Ishikawa (cell line): ENCODE measurements around the gene IL17RA.

ENCODE experiments used
- CEBPB ChIP-seq: IDR thresholded peaks from 2 replicates; pipeline ENCODE4 v1.6.1; 2012
- CREB1 ChIP-seq: IDR thresholded peaks from 2 replicates; pipeline ENCODE4 v1.6.1; 2012; ENCODE audit warnings: low read depth
- EGR1 ChIP-seq: IDR thresholded peaks from 2 replicates; pipeline ENCODE4 v1.6.1; 2012
- EP300 ChIP-seq: IDR thresholded peaks from 2 replicates; pipeline ENCODE4 v1.6.1; 2012; ENCODE audit warnings: borderline replicate concordance
- FOXM1 ChIP-seq: IDR thresholded peaks from 2 replicates; pipeline ENCODE4 v1.6.1; 2012; ENCODE audit warnings: low read depth, borderline replicate concordance
- MAX ChIP-seq: IDR thresholded peaks from 2 replicates; pipeline ENCODE4 v1.6.1; 2012
- NFIC ChIP-seq: IDR thresholded peaks from 2 replicates; pipeline ENCODE4 v1.6.1; 2012
- RAD21 ChIP-seq: IDR thresholded peaks from 2 replicates; pipeline ENCODE4 v1.6.1; 2012; ENCODE audit warnings: low read depth
- REST ChIP-seq: IDR thresholded peaks from 2 replicates; pipeline ENCODE4 v1.6.1; 2012; ENCODE audit warnings: low read depth, mild to moderate bottlenecking
- TAF1 ChIP-seq: IDR thresholded peaks from 2 replicates; pipeline ENCODE4 v1.6.1; 2012; ENCODE audit warnings: low read depth, mild to moderate bottlenecking
- TCF12 ChIP-seq: IDR thresholded peaks from 2 replicates; pipeline ENCODE4 v1.6.1; 2012; ENCODE audit warnings: low read depth
- TEAD4 ChIP-seq: IDR thresholded peaks from 2 replicates; pipeline ENCODE4 v1.6.1; 2012
- USF1 ChIP-seq: IDR thresholded peaks from 2 replicates; pipeline ENCODE4 v1.6.1; 2012
- YY1 ChIP-seq: IDR thresholded peaks from 2 replicates; pipeline ENCODE4 v1.6.1; 2012; ENCODE audit warnings: low read depth
- ZBTB7A ChIP-seq: IDR thresholded peaks from 2 replicates; pipeline ENCODE4 v1.6.1; 2012; ENCODE audit warnings: low read depth

IL17RA gene

GRCh38 chr22:17140022-17140421, 55.2 kb downstream of the IL17RA start:
- no peak for TF ChIP-seq YY1
- TF ChIP-seq USF1, result no peak
- TF ChIP-seq RAD21, result no peak
- TF ChIP-seq MAX, result no peak
- TF ChIP-seq EGR1, result no peak
- TF ChIP-seq TCF12, result no peak
- no peak for TF ChIP-seq EP300
- TF ChIP-seq NFIC, result no peak
- no peak for TF ChIP-seq ZBTB7A
- no peak for TF ChIP-seq REST
- TF ChIP-seq FOXM1, result no peak
- no peak for TF ChIP-seq TAF1
- TF ChIP-seq CREB1, result no peak
- no peak for TF ChIP-seq TEAD4
- TF ChIP-seq CEBPB, result no peak

DNA sequence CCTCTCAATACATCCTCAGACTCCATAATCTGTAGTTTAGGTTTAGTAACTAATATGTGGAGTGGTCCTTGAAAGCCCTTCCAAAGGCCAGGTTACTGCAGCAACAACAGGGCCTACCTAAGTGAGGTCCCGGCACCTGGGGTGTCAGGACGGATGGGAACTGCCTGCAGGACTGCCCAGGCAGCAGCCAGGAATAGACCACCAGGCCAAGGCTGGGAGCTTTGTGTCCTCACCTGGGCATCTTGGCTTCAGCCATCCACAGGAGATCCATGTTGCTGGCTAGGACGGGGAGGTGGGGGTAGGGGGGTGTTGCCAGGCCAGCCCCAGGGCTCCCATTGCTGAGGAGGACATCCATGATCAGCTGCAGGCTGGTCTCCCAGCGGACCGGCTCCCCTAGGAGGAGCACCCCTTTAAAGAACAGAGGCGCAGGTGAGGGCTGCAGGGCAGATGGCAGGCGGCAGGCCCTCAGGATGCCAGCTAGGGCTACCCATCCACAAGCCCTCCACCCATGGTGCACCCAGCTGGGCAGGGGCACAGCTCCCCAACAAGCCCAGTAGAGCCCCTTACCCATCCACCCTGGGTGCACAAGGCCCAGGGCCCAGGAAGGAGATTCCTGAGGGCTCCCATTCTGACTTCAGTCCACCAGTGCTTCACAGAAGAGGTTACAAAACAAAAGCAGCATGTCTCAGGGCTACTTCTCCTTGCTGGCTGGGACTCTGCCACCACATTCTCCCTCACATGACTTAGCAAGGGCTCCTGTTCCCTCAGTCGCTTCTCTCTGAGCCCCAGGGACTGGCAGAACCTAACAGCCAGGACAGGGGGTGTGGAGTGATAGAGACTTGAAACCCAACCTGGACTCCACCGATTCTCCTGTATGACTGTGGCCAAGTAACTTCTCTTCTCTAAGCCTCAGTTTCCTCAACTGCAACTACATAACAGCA, 56.3 kb downstream of the IL17RA start:
- TF ChIP-seq REST (no peak), CEBPB (no peak), USF1 (no peak), TCF12 (no peak), MAX (no peak), EGR1 (no peak), YY1 (no peak), FOXM1 (no peak), RAD21 (no peak), EP300 (no peak), NFIC (no peak), ZBTB7A (no peak), TAF1 (no peak), CREB1 (no peak), TEAD4 (no peak)

- TF ChIP-seq RAD21, result no peak
- no peak for TF ChIP-seq MAX
- no peak for TF ChIP-seq TEAD4
- no peak for TF ChIP-seq EP300
- no peak for TF ChIP-seq YY1
- no peak for TF ChIP-seq CEBPB
- TF ChIP-seq REST, result no peak
- no peak for TF ChIP-seq FOXM1
- TF ChIP-seq CREB1, result no peak
- no peak for TF ChIP-seq ZBTB7A
- no peak for TF ChIP-seq EGR1
- no peak for TF ChIP-seq NFIC
- TF ChIP-seq USF1, result no peak
- TF ChIP-seq TCF12, result no peak
Measured at GRCh38 chr22:17143101-17143500, 58.3 kb downstream of the IL17RA start.
